Measurements from ENCODE around the gene MRPL50. TPM values are rescaled to one million over a fixed set of nuclear protein-coding genes. Genes with fewer than 3 reads are reported as not detected.

Gene MRPL50
- total RNA-seq, 1 donor from 2014 or later, result 9.5 TPM

DNA sequence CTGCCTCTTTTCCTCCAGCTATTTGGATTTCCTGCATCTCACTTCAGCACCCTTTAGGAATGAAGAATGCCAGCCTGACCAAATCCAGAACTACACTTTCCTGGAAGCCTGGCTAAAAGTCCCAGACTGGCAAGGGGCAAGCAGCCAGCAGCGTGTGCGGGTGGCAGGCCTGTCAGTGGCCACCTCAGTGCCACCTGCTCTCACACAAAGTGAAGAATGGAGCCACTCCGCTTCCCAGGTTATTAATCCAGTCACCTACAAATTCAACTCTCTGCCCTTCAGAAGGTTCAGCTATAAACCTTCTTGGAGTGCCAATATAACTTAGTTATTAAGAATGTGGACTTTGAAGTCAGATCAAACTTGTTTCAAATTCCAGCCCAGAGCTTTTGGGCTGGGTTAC is 43.9 kb upstream of the MRPL50 start:
- peaks cover 28% of the 10 kb centered on the region for H3K27me3 Mint-ChIP-seq (ENCODE audit: low read depth)
- no peak overlapping the region for H3K27ac Mint-ChIP-seq

DNA sequence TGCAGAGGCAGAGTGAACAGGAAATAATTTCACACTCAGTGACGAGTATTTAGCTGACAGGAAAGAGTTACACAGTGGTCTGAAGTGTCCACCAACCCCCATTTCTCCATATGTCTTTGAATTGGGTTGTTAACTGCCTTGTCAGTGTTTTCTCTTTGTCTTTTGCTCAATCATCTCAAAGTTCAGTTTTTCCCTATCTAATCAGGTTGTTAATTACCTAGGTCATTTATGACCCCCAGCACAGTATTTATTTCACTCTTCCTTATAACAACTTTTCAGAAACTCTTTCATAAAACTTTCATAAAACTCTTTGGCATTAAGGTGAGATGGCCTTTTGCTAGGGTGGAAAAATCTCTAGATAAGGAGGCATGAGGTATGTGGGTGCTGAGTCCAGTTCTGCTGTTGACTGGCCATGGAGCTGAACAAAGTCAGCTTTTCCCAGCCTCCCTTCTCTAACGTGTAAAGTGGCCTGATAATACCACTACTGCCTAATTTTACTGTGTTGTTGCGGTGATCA is 42.4 kb upstream of the MRPL50 start:
- Mint-ChIP-seq H3K27ac (no peak overlapping the region), H3K27me3 (ENCODE audit: low read depth) (peaks cover 27% of the 10 kb centered on the region), H3K9me3 (no peaks in the 10 kb centered on the region), H3K4me1 (peaks cover 2% of the 10 kb centered on the region), H3K36me3 (no peaks in the 10 kb centered on the region), H3K4me3 (no peak overlapping the region)
- TF ChIP-seq, protein P1, sequence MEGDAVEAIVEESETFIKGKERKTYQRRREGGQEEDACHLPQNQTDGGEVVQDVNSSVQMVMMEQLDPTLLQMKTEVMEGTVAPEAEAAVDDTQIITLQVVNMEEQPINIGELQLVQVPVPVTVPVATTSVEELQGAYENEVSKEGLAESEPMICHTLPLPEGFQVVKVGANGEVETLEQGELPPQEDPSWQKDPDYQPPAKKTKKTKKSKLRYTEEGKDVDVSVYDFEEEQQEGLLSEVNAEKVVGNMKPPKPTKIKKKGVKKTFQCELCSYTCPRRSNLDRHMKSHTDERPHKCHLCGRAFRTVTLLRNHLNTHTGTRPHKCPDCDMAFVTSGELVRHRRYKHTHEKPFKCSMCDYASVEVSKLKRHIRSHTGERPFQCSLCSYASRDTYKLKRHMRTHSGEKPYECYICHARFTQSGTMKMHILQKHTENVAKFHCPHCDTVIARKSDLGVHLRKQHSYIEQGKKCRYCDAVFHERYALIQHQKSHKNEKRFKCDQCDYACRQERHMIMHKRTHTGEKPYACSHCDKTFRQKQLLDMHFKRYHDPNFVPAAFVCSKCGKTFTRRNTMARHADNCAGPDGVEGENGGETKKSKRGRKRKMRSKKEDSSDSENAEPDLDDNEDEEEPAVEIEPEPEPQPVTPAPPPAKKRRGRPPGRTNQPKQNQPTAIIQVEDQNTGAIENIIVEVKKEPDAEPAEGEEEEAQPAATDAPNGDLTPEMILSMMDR (IDR thresholded peaks at IDR 0.05; ENCODE audit: unreplicated experiment), result no peak
- no peak for DNase-seq (ENCODE audit: low spot score in 2 of 2, unreplicated experiment in 2 of 2)

More for the DNA sequence above, 43.9 kb upstream of the MRPL50 start:
- Mint-ChIP-seq H3K9me3 (no peaks in the 10 kb centered on the region), H3K4me3 (no peak overlapping the region), H3K4me1 (peaks cover 2% of the 10 kb centered on the region), H3K36me3 (no peaks in the 10 kb centered on the region)
- DNase-seq (ENCODE audit: low spot score in 2 of 2, unreplicated experiment in 2 of 2), result no peak
- TF ChIP-seq, protein P1 (IDR thresholded peaks at IDR 0.05; ENCODE audit: unreplicated experiment), result no peak

DNA sequence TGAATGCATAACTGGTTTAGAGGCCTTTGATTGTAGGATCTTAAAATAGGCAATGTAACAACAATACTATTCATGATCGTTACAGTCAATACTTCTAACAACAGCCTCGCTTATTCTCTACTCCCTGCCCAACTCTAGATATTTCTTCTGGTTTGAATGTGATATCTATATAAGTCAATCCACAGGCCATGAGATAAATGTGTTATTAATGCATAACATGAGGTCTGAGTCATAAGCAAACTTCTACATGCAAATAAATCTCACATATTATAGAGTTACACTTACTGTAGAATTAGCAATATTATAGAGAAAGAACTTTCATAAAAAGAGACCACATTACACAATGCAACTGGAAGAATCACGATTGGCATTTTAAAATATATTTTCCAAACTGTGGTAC is 40.1 kb upstream of the MRPL50 start:
- Mint-ChIP-seq H3K9me3 (no peaks in the 10 kb centered on the region), H3K4me3 (no peak overlapping the region), H3K27me3 (ENCODE audit: low read depth) (peaks cover 27% of the 10 kb centered on the region), H3K36me3 (no peaks in the 10 kb centered on the region), H3K4me1 (peaks cover 2% of the 10 kb centered on the region), H3K27ac (no peak overlapping the region)
- no peak for DNase-seq (ENCODE audit: low spot score in 2 of 2, unreplicated experiment in 2 of 2)
- TF ChIP-seq, protein P1 (IDR thresholded peaks at IDR 0.05; ENCODE audit: unreplicated experiment), result no peak

DNA sequence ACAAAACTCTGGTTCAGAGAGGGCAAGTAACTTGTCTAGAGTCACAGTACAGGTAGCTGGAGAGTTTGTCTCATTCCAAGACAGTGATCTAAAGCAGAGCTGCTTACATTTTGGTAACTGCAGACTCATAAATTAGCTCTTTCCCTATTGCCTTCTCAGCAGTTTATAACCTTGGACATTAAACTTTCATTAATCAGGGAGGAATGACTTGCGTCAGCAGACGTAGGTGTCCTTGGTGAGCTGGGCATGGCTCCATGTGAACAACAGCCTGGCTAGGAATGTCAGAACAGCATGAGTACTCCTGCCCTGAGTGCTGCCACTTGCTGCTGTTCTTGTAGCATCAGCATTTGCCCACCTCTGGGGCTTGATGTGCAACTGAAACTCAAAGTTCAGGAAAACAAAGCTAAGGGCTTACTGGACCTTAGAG is 39.4 kb upstream of the MRPL50 start:
- Mint-ChIP-seq H3K27me3 (ENCODE audit: low read depth) (peaks cover 25% of the 10 kb centered on the region), H3K27ac (no peak overlapping the region), H3K9me3 (no peaks in the 10 kb centered on the region), H3K36me3 (no peaks in the 10 kb centered on the region), H3K4me1 (peaks cover 2% of the 10 kb centered on the region), H3K4me3 (no peak overlapping the region)
- TF ChIP-seq, protein P1 (IDR thresholded peaks at IDR 0.05; ENCODE audit: unreplicated experiment), result no peak
- no peak for DNase-seq (ENCODE audit: low spot score in 2 of 2, unreplicated experiment in 2 of 2)

DNA sequence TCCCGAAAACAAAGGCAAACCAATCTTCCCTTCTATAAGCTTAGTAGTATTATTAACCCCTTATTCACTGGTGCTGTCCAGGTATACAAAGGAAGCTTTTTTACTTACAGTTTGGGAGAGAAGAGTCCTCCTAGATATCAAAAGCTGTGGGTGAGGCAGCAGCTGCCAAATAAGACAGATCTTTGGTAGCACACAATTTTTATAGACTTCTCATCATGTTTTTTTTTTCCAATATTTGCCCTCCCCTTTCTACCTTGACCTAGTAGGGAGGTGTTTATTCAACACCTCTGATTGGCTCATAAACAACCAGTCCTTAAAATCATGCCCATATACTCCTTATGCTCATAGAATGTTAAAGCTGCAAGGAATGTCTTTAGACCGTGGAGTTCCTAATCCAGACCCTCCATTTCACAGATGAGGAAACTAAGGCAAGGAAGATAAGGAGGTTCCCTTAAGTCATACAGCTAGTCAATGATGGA is 37.2 kb upstream of the MRPL50 start, which contains the start of gene ALDOB:
Gene ALDOB, minus strand, starts transcription at position 174 of the 479 bp plus-strand sequence. CDS start 4,887 bp downstream, outside the sequence.
- TF ChIP-seq, protein P1 (IDR thresholded peaks at IDR 0.05; ENCODE audit: unreplicated experiment), result no peak
- Mint-ChIP-seq H3K9me3 (no peaks in the 10 kb centered on the region), H3K27me3 (ENCODE audit: low read depth) (peaks cover 27% of the 10 kb centered on the region), H3K4me3 (no peak within 1 kb of the TSS), H3K4me1 (peaks cover 2% of the 10 kb centered on the region), H3K27ac (no peak within 1 kb of the TSS), H3K36me3 (no peaks in the 10 kb centered on the region)
- DNase-seq (ENCODE audit: low spot score in 2 of 2, unreplicated experiment in 2 of 2), result no peak

Data from mesothelial cell of epicardium (in vitro differentiated cells).